ENCODE data around the gene SV2B. TPM values are rescaled to one million over a fixed set of nuclear protein-coding genes. Genes with fewer than 3 reads are reported as not detected.

SV2B gene
- total RNA-seq, 1 experiment from 2014 or later, result 1.4 TPM

GRCh38 chr15:91346259-91346658 lies 246.2 kb downstream of the SV2B start:
- POLR2A ChIA-PET, result no interaction called here
- no peak overlapping the region for H3K27ac Mint-ChIP-seq

GRCh38 chr15:91348752-91349500 lies 248.9 kb downstream of the SV2B start:
- no peaks in the 10 kb centered on the region for H3K27me3 Mint-ChIP-seq (ENCODE audit: low read depth)
- TF ChIP-seq HMGXB4 (CRISPR knock-in tag; IDR thresholded peaks at IDR 0.05) (no peak), FOXK1 (CRISPR knock-in tag; IDR thresholded peaks at IDR 0.05) (no peak), NFE2L1 (CRISPR knock-in tag; IDR thresholded peaks at IDR 0.05) (no peak), STAT6 (CRISPR knock-in tag; conservative IDR thresholded peaks at IDR 0.05; ENCODE audit: low read depth) (no peak), USF1 (CRISPR knock-in tag; IDR thresholded peaks at IDR 0.05) (no peak), TCF7 (CRISPR knock-in tag; IDR thresholded peaks at IDR 0.05; ENCODE audit: low read depth) (no peak), ATF6 (CRISPR knock-in tag; IDR thresholded peaks at IDR 0.05) (no peak), ZNF121 (CRISPR knock-in tag; IDR thresholded peaks at IDR 0.05) (no peak), ZNF425 (CRISPR knock-in tag; conservative IDR thresholded peaks at IDR 0.05) (no peak)
- H3K36me3 Mint-ChIP-seq, result no peaks in the 10 kb centered on the region
- no peak overlapping the region for H3K4me3 Mint-ChIP-seq
- ChIA-PET POLR2A (no interaction called here), CTCF (no interaction called here)
- no peak overlapping the region for H3K27ac Mint-ChIP-seq
- no peaks in the 10 kb centered on the region for H3K4me1 Mint-ChIP-seq
- DNase-seq (ENCODE audit: low spot score), result no peak
- no peak for ATAC-seq
- H3K9me3 Mint-ChIP-seq, result peaks cover 8% of the 10 kb centered on the region

More at GRCh38 chr15:91346259-91346658, 246.2 kb downstream of the SV2B start:
- Mint-ChIP-seq H3K4me1 (no peaks in the 10 kb centered on the region), H3K27me3 (ENCODE audit: low read depth) (no peaks in the 10 kb centered on the region), H3K36me3 (no peaks in the 10 kb centered on the region), H3K4me3 (no peak overlapping the region), H3K9me3 (peaks cover 8% of the 10 kb centered on the region)
- no peak for TF ChIP-seq JUN (CRISPR knock-in tag; IDR thresholded peaks at IDR 0.05)
- DNase-seq (ENCODE audit: low spot score) (no peak), ATAC-seq (no peak)
- CTCF ChIA-PET, result no interaction called here

Other genes with a start within 250 kb of the SV2B start
- gene FURIN, start 231.7 kb upstream of the SV2B start, total RNA-seq (2021), result 36.8 to 46.3 TPM (median 38.6 TPM) in 3 replicates
- 9.7 to 10.2 TPM (median 10.0 TPM) in 3 replicates for gene FES, start 215.8 kb upstream of the SV2B start, total RNA-seq (2021)
- 27.9 to 31.5 TPM (median 31.0 TPM) in 3 replicates for gene MAN2A2, start 197.0 kb upstream of the SV2B start, total RNA-seq (2021)
- 16.4 to 23.6 TPM (median 21.7 TPM) in 3 replicates for gene HDDC3, start 167.7 kb upstream of the SV2B start, total RNA-seq (2021)
- 92.1 to 102 TPM (median 101 TPM) in 3 replicates for gene UNC45A, start 165.0 kb upstream of the SV2B start, total RNA-seq (2021)
- 26.1 to 31.9 TPM (median 27.8 TPM) in 3 replicates for gene RCCD1, start 145.4 kb upstream of the SV2B start, total RNA-seq (2021)
- 114 to 130 TPM (median 121 TPM) in 3 replicates for gene PRC1, start 105.7 kb upstream of the SV2B start, total RNA-seq (2021)
- 18.1 to 21.1 TPM (median 20.7 TPM) in 3 replicates for gene VPS33B, start 77.7 kb upstream of the SV2B start, total RNA-seq (2021)

Data from WTC11 (cell line).